Brain microvascular endothelial cell (primary cell): ENCODE measurements around the gene CAPN9.

ENCODE experiments used
- DNase-seq: peaks from one replicate; pipeline ENCODE4 v3.0.0-alpha.2; 2020
- H3K27ac ChIP-seq: fragments of 250-450 bp; sonication (Bioruptor Pico); 2 replicates; pipeline ENCODE4 v1.5.1; 2020; ENCODE audit warnings: mild to moderate bottlenecking, moderate library complexity
- H3K27me3 ChIP-seq: fragments of 250-450 bp; sonication (Bioruptor Pico); replicated peaks from 2 replicates; pipeline ENCODE4 v1.5.1; 2020; ENCODE audit warnings: mild to moderate bottlenecking
- H3K36me3 ChIP-seq: fragments of 250-450 bp; sonication (Bioruptor Pico); replicated peaks from 2 replicates; pipeline ENCODE4 v1.5.1; 2020; ENCODE audit warnings: mild to moderate bottlenecking
- H3K4me3 ChIP-seq: 2 replicates; pipeline ENCODE4 v1.5.1; 2011; ENCODE audit warnings: low read depth, mild to moderate bottlenecking, control low read depth, low read length, moderate library complexity
- CTCF ChIP-seq: IDR thresholded peaks from 2 replicates; pipeline ENCODE4 v1.5.1; 2011; ENCODE audit warnings: low read depth, mild to moderate bottlenecking, moderate library complexity, low read length, control low read depth, inconsistent platforms; ENCODE audit errors: missing control alignments
- in situ Hi-C: cut with HindIII; loops from 2 replicates; pipeline ENCODE4 v1.10.0; 2017; ENCODE audit warnings: low sequenced_read_pairs, low pct_ligation_motif_present

Gene CAPN9

GRCh38 chr1:230794871-230795605 lies 47.9 kb downstream of the CAPN9 start:
- in situ Hi-C loops = no loop called here
- no peaks in the 10 kb centered on the region for H3K27me3 ChIP-seq
- H3K27ac ChIP-seq = no peak overlapping the region
- no peak for DNase-seq
- TF ChIP-seq CTCF = no peak
- H3K36me3 ChIP-seq = no peaks in the 10 kb centered on the region
- no peak overlapping the region for H3K4me3 ChIP-seq

DNA sequence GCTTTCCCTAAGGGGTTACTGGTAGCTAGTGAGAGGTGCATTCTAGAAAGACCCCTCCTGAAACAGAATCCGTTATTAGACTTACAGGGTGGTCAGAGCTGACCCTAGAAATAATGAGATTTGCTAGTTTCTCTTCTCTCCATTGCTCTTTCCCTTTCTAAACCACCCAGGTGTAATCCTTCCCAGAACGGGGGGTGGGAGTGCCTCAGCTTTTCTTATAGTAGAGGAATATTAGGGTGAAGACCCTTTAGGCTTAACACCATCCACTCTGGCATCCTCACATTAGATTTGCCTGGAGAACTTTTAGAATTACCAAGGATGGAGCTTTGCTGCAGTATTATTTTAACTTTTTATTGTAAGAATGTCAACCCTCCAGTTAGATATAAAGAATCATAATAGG lies 49.4 kb downstream of the CAPN9 start:
- TF ChIP-seq CTCF = no peak
- in situ Hi-C loops = no loop called here
- no peaks in the 10 kb centered on the region for H3K36me3 ChIP-seq
- no peak overlapping the region for H3K27ac ChIP-seq
- H3K4me3 ChIP-seq = no peak overlapping the region
- H3K27me3 ChIP-seq = no peaks in the 10 kb centered on the region
- DNase-seq = no peak

- DNase-seq = no peak
- Histone ChIP-seq H3K4me3 (no peak overlapping the region), H3K36me3 (no peaks in the 10 kb centered on the region), H3K27me3 (no peaks in the 10 kb centered on the region), H3K27ac (no peak overlapping the region)
- in situ Hi-C loops = no loop called here
- no peak for TF ChIP-seq CTCF
Observed at GRCh38 chr1:230797376-230797920, 50.3 kb downstream of the CAPN9 start.

- Histone ChIP-seq H3K36me3 (no peaks in the 10 kb centered on the region), H3K27me3 (no peaks in the 10 kb centered on the region), H3K4me3 (no peak overlapping the region), H3K27ac (no peak overlapping the region)
- TF ChIP-seq CTCF = peak; percentile 88
- peak; percentile 61 for DNase-seq
- in situ Hi-C loops = no loop called here
Observed at GRCh38 chr1:230797942-230798365, 50.8 kb downstream of the CAPN9 start.

- H3K27me3 ChIP-seq = no peaks in the 10 kb centered on the region
- no peak overlapping the region for H3K27ac ChIP-seq
- no peak for TF ChIP-seq CTCF
- in situ Hi-C loops = no loop called here
- no peak overlapping the region for H3K4me3 ChIP-seq
- H3K36me3 ChIP-seq = no peaks in the 10 kb centered on the region
- DNase-seq = no peak
Observed at GRCh38 chr1:230798491-230798890, 51.3 kb downstream of the CAPN9 start.
